Activated CD4-positive, CD25-positive, alpha-beta regulatory T cell treated with anti-CD3 and anti-CD28 coated beads, Interleukin-2, amount 50 U/mL, for 24 hours (primary cell): ENCODE data around the gene GMEB2.

Experiments used
- ATAC-seq, 2 donors: fragments of 150-1000 bp; cut with Tn5 transposase; one replicate each; pipeline ENCODE4 v1.10.0; 2021; ENCODE audit warnings: mild to moderate bottlenecking in 1 of 2, moderate library complexity in 1 of 2

Gene GMEB2

DNA sequence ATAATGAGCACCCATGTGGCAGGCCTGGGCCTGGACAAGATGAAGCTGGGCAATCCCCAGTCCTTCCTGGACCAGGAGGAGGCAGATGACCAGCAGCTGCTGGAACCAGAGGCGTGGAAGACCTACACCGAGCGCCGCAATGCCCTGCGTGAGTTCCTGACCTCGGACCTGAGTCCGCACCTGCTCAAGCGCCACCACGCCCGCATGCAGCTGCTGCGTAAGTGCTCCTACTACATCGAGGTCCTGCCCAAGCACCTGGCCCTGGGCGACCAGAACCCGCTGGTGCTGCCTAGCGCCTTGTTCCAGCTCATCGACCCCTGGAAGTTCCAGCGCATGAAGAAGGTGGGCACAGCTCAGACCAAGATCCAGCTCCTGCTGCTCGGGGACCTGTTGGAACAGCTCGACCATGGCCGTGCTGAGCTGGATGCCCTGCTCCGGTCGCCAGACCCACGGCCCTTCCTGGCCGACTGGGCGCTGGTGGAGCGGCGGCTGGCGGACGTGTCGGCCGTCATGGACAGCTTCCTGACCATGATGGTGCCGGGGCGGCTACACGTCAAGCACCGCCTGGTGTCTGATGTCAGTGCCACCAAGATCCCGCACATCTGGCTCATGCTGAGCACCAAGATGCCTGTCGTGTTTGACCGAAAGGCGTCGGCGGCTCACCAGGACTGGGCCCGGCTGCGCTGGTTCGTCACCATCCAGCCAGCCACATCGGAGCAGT is 71.1 kb downstream of the GMEB2 start:
- no peak for ATAC-seq

DNA sequence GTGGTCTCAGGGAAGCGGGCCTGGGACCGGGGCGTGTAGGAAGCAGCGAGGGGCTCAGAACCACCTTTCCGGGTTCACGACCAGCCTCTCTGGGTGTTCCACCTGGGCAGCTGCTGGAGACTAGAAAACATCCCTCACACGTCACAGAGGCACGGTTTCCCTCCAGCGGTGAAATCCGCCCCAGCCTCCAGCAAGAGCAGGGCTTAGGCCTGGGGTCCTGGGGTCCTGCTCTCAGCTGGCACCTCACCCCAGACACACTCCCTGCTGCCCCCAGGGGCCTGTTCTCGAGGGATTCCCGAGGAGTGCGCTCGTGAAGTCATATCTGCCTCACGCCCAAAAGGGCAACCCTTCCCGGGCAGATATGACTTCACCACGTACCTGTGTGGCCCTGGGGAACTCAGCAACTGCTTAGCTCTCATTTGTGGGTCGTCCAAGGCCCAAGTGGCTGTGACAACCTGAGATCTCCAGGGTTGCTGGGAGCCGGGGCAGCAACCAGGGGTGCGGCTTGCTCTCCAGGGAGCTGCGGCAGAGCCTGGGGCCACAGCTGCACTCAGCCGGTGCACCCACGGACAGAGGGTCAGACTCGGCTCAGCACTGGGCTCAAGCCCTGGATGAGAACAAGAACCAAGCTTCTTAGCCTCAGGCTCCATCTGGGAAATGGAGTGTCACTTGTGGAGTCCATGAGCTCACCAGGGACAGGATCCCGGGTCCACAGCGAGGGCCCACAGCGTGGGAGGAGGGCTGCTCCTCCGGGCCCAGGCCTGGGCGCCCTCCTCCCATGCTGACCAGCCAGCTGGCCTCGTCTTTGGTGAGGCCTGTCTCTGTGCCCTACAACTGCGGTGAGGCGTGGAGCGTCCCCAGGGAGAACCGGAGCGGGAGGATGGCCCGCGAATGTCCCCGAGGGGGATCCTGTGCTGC is 72.3 kb downstream of the GMEB2 start:
- peak in 1 of 2 donors; percentile 4 for ATAC-seq

DNA sequence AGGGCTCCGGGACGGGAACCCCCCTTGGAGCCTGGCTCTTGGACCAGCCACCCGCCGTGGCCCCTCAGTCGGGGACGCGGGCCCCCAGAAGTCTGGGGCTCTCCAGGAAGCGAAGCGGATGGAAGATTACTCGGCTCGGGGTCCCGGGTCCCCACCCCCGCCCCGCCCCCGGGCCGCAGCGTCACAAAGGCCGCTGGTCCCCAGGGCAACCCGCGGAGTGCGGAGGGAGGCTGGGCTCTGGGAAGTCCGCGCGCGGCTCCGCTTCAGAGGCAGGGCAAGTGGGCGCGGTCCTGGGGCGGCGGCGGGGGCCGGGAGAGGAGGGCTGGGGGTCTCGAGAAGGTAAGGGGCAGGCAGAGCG is 73.0 kb downstream of the GMEB2 start, which contains the start of gene FNDC11:
FNDC11 (plus strand) TSS at position 227 of the 358 bp plus-strand sequence. CDS start 1,505 bp downstream, outside the sequence.
- ATAC-seq = peak; percentile 19 to 42

DNA sequence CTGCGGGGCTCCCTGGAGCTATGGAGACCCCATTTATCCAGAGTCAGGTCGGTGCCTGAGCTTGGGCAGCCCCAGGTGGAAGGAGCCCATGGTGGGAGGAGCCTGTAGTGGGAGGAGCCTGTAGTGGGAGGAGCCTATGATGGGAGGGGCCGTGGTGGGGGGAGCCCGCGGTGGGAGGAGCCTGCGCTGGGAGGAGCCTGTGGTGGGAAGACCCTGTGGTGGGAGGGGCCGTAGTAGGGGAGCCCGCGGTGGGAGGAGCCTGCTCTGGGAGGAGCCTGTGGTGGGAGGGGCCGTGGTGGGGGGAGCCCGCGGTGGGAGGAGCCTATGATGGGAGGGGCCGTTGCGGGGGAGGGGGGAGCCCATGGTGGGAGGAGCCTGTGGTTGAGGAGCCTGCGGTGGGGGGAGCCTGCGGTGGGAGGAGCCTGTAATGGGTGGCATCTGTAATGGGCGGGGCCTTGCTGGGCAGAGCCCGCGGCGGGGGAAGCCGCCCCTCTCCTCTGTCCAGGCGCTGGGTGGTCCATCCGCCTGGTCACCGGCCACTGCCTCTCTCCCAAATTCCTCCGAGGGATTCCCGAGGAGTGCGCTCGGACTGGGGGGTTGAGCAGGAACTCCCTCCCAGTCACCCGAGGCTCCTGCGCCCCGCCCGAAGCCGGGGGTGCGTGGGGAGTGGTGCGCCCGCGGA is 73.5 kb downstream of the GMEB2 start:
- peak; percentile 61 to 66 for ATAC-seq

DNA sequence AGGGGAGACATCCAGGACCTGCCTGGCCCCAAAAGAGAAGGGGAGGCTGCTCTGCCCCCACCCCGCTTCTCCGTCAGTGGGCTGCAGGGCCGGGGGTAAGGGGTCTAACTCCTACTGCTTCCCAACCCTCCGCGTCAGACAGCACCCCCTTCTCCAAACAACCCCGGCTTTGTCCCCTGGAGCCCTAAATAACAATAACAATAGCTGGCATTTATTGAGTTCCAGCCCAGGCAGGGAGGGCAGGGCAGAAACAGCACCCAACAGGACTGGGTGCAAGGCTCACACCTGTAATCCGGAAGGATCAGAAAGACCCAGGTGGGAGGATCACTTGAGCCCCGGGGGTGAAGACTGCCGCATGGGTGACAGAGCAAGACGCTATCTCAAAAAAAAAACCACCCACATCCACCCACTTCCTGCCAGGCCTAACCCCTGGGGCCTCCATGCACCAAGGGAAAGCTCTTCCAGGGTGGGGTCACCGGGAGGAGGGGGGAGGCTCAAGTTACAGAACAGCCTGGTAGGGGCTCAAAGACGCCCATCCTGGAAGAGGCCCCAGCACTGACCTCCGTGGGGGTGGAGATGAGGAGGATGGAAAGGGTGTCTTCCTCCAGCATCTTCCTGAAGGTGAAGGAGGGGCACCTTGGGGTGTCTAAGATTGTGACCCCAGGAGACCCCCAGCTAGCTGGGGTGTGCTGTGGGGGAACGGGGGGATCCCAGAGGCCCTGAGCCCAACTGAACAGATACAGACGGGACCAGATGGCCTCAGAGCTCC is 74.2 kb downstream of the GMEB2 start:
- ATAC-seq = peak; percentile 30 to 44

DNA sequence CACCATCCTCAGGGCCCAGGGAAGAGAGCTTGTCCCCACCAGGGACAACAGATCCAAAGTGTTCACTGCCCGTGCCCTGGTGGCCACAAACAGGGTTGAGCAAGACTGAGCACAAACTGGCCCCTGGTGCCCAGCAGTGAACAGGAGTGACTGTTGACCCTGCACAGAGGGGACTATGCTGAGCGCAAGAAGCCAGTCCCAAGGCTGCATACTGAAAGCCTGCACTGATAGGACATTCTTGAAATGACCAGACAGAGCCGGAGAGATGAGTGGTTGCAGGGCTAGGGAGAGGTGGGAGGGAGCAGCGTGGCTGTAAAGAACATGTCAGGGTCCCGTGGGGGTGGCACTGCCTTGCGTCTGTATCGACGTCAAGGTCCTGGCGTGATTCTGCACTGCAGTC is 75.8 kb downstream of the GMEB2 start:
- no peak for ATAC-seq

DNA sequence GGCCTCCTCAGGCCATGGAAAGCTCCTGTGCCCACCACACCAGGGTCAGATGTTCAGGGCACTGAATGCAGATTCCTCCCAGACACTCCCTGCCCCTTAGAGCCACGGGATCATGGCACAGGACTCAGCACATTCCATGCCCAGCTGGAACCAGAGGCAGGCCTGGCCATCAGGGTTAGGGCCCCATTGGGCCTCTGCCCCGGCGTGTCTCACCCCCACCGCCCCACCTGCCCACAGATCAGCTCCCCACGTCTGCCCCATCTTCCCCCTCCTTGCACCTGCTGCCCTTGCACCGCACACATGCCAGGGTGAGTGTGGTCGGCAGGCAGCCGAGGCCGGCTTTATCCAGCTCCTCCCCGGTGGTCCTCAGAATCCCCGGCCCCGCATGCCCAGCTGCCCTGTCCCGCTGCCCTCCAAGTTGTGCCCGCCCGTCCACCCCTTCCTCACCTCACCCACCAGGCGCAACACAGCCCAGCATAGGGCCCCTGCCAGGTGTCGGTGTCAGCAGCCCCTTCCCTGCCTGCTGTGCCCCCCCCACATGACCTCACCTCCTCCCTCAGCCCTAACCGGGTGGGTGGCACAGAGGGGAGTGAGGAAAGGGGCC is 77.1 kb downstream of the GMEB2 start:
- no peak for ATAC-seq

DNA sequence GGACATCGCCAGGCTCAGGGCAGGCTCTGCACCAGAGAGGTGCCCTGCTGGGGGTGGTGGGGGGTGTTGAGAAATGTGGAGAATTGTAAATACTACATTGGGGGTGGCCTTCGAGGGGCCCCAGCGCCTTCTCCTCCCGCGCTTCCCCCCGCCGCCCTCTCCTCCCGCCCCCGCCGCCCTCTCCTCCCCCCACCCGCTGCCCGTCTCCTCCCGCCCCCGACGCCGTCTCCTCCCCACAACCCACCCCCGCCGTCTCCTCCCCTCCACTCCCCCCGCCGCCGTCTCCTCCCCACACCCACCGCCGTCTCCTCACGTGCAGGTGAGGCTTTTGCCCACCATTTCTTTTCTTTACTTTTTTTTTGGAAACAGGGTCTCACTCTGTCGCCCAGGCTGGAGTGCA is 77.9 kb downstream of the GMEB2 start:
- ATAC-seq = no peak

DNA sequence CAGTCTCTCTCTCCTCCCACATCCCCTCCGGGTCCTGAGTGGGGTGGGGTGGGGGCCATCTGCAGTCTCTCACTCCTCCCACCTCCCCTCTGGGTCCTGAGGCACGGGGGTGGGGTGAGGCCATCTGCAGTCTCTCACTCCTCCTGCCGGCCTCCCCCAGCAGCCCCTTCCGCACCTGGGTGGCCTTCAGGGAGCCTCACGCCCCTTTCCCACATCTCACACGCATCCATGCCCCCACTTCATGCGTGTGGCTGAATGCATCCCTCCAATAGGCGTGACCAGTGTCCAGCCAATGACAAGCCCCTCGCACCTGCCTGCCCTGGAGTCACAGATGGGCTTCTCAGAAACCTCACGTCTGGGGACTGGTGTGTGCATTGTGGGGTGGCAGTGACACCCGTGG is 78.4 kb downstream of the GMEB2 start:
- ATAC-seq = no peak

DNA sequence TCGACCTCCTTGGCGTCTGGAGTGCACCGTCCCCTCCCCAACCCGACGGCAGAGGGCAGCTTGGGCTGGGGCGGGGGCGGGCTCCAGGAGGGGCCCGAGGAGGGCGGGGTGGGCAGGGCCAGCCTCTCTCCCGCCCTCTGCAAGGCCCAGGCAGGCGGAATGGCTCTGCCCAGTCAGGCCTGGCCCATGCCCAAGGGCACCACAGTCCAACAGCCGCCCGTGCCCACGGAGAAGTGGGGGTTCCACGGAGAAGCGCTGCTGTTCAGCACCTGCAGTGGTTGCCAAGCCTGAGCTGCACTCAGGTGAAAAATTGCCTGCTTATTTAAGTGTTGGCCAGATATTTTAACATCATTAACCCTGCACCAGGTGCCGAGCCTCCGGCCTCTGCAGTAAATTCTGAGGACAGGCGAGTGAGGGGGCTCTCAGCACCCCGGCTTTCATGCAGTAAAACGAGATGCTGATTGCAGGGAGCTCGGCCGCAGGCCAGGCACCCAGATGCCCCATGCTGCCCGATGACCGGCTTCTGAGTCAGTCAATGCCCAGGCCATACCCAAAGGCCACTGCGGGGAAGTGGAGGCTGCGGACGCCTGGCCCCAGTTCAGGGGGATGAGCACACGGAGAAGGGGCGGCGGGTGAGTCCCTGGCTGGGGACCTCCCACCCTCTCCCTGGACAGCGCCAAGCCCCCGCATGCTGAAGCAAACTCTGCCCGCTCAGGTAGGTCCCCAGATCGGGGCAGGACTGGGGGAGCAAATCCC is 79.0 kb downstream of the GMEB2 start, which contains the start of gene SRMS:
SRMS (minus strand) TSS at position 25 of the 756 bp plus-strand sequence. CDS start 286 bp downstream, outside the sequence.
- no peak for ATAC-seq

DNA sequence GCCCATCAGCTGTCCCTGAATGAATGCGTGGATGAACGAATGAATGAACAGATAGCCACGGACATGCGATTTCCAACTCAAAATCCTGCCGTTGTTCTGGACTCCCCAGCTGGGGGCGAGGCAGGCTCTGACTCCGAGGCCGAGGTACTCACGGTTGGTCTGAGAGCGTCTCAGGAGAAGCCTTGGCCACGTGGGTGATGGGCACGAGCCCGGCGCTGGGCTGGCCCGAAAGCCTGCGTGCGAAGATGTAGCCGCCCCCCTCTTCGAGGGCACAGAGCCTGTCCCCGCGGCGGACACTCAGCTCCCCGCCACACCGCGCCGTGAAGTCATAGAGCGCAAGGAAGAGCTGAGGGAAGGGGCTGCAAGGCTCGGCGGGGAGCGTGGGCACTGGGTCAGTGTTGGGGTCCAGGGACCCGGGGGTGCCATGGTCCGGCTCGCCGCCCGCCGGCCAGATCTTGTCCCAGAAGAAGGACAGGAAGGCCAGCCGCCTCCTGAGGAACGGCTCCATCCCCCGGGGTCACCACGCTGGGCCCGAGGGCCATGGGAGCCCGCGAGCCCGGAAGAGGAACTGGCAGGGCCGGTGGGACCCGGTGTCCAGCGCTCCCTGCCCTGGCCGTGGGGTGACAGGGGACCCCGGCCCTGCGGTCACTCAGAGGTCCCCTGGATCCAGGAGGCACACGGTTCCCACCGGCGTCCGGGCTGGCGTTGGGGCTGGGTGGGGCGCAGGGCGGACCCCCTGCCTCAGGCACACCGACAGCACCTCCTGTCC is 79.8 kb downstream of the GMEB2 start:
- no peak for ATAC-seq

DNA sequence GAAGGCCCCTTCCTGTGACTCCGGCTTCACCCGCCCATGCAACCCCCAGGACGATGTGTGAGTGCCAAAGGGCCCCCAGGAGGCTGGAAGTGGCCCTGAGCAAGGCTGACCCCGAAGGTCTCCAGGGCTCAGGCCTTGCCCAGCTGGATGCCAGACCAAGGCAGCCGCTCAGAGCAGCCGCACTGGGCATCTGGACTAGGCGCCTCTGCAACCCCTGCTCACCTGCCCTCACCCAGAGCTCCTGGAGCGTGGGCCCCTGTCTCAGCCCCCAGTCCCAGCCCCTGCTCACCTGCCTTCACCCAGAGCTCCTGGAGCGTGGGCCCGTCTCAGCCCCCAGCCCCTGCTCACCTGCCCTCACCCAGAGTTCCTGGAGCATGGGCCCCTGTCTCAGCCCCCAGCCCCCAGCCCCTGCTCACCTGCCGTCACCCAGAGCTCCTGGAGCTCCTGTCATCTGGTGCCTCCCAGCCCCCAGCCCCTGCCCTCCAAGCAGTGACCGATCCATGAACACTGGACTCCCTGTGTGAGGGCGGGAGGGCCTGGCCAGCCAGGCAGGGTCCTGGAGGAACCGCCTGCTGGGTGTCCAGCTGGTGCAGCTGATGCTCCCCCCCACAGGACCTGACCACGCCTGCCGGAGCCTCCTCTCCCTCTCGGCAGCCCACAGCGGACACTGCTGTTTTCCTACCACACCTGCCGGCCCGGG is 80.5 kb downstream of the GMEB2 start:
- peak in 1 of 2 donors; percentile 3 for ATAC-seq

DNA sequence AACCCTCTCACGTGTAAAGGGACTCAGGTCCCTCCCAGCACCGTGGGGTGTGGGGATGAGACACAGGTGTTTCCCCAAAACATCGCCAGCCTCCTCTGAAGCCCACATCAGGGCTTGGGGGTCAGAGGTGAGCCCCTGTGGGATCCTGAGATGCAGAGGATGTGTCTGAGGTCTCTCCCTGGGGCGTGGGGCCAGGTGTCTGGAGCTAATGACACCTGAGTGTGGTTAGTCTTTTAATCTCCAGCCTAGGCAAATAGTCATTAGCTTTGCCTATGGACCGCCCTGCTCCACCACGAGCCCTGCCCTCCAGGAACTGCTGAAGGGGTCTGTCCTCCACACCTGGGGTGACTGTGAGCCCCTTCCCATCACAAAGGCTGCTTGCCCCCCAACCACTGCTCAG is 81.1 kb downstream of the GMEB2 start:
- ATAC-seq = no peak

DNA sequence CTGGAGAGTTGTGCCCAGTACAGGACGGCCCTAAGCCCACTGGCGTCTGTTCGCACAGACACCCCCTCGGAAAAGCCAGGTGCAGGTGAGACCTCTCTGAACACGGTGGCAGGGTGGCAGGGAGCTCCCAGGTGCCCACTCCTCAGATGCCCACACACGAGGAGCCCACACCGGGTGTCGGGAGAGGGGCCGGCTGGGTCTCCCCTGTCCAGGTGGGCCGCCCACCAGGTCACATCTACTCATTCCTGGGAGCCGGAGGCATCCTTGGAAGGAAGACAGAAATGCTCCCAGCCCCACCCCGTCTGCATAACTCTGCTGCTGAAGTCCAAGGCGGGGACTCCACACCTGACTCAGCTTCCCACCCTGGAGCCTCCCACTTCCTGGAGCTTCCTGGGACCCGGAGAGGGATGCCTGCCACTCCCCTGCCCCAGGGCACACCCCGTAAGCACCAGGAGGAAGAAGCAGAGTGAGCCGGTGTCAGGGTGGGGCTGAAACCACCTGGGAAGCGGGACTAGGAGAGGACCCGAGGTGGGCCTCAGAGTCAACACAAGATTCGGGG is 81.9 kb downstream of the GMEB2 start:
- ATAC-seq = no peak

DNA sequence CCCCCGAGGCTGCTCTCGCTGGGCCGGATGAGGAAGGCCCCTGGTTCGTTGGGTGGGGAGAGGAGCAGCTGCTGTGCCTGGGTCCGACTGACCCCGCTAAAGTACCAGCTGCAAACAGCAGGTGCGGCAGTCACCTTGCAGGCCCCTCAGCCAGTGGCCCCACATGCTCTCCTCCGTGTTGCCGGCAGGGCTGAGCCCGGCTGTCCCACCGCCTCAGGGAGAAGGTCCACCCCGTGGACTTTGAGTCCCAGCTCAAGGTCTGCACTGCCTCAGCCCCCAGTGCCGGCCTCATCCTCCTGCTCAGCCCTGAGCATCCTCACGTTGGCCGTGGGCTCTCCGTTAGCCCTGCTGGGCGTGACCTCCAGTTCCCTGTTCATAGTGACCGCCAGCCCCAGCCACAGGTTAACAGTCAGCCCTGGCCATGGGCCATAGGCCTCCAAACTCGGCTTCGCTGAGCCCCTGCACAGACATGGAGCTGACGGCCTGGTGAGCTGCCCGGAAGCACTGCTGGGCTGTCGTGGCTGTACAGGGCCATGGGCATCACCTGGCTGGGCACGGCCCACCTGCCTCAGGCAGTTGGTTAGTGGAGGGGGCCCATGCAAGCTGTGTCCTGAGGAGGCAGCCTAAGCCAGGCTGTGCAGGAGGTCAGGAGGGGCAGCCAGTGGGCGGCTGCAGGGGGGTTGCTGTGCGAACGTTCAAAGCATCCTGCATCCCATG is 82.5 kb downstream of the GMEB2 start:
- no peak for ATAC-seq

DNA sequence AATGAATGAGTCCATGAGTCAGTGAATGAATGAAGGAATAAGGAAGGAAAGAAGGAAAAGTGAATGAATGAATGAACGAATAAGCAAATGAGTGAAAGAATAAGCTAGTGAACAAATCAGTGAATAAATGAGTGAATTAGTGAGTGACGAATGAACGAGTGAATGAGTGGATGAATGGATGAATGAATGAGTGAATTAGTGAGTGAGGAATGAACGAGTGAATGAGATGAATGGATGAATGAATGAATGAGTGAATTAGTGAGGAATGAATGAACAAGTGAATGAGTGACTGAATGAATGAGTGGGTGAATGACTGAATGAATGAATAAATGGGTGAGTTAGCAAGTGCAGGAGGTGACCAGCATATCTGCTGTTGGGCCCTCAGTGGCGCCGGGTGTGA is 83.2 kb downstream of the GMEB2 start:
- no peak for ATAC-seq

DNA sequence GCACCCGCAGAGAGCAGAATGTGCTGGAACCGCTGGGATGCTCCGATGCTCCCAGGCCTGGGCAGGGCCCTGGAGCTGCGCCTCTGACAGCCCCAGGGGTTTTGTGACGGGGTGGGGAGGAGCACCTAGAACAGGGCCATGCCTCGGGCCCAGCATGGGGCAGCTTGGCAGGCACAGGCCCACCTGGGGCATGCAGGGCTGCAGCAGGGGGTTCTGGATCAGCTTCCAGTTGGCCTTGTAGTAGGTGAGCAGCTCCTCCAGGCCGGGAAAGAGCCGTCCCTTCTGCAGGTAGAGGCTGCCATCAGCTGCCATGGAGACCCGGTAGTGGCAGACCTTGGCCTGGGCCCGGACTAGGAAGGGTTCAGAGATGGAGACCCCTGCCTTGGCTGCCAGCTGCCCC is 83.8 kb downstream of the GMEB2 start:
- no peak for ATAC-seq

DNA sequence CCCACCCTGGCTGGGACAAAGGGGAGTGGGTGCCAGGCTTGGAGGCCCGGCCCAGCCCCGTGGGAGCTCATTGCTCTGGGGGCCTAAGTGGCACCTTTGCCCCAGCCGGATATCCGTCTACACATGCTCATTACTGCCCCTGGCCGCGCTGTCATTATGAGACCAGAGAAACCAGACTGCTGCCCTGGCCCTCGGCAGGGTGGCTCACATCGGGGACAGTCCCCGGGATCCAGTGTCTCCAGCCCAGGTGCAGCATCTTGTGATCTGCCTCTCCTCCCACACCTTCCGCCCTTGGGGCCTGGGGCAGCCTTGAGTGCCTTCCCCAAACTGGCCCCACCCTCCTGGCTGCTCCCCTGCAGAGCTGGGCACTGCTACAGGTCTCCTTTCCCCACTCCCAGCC is 84.2 kb downstream of the GMEB2 start:
- no peak for ATAC-seq
